Epithelial cell of alveolus of lung (primary cell): ENCODE results near the gene CADM2. TPM values are rescaled to one million over a fixed set of nuclear protein-coding genes. Genes with fewer than 3 reads are reported as not detected.

Experiments used
- total RNA-seq: library from RNA; depleted of rRNA; stranded (reverse); fragments of >200 nt; gene quantifications from 2 replicates; pipeline ENCODE4 v1.2.1, GENCODE V29; 2015

The CADM2 gene
- under 0.01 and 0.16 TPM in 2 replicates for total RNA-seq

DNA sequence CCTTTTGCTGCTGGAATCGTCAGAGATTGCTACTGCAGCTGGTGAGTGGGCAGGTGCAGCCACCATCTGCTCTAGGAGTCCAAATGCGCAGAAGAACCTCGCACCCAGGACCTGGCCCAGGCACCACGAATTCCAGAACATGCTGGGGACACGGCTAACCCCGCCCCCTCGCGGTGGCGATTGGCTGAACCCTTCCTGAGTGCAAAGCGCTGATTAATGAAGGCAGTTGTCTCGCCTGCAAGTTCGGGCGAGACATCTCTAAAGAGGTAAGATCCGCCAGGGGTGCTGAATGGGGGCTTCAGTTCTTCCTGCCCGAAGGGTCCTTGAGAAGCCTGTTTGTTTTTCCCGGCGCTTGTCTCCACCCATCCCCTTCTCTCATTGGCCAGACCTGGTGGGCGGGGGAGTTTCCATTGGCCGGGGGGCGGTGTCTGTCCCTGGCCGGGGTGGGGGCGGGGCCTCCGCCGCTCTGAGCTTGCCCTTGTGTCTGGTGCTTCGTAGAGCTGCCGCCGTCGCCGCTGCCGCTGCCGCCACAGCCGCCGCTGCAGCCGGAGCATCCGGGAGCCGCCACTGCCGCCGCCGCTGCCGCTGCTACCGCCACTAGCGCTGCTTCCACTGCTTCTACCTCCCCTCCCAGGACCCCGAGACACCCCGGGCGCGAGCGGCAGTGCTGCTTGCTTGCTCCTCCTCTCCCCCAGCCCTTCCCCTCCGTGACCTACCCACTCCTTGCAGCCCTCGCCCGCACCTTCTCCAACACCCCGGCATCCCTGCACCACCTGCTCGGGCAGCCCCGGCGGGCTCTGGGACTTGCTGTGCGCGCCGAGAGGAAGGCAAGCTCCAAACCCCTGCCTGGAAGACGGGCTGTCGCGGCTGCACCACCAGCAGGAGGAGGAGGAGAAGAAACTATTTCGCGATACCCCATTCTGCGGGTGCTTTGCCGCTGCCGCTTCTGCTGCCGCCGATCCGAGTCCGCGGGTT lies at the start of gene CADM2:
Gene CADM2, plus strand, starts transcription at position 495 of the 975 bp plus-strand sequence.

